HG02798 (cell line): Measurements from ENCODE around the gene LRP4.
A peak's percentile ranks its signal among the peaks of the same experiment; 100 is the strongest.

Experiments
- ATAC-seq: cut with Tn5 transposase; IDR thresholded peaks from one replicate; pipeline ENCODE4 v1.9.1; 2021; ENCODE audit warnings: mild to moderate bottlenecking; ENCODE audit not compliant: unreplicated experiment, poor library complexity

LRP4 gene

DNA sequence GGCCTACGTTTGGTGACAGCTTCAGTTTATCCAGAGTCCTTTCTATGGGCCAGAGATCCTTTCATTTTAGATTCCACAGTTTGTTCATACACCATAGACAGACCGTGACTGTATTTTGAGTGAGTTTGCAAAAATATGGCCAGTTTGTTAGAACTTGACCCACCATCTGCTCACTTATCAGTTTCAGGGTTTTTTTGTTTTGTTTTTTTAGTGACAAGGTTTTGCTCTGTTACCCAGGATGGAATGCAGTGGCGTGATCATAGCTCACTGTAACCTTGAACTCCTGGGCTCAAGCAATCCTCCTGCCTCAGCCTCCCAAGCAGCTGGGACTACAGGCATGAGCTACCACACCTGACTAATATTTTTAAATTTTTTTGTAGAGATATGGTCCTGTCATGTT lies 63.2 kb downstream of the LRP4 start:
- ATAC-seq, result no peak

DNA sequence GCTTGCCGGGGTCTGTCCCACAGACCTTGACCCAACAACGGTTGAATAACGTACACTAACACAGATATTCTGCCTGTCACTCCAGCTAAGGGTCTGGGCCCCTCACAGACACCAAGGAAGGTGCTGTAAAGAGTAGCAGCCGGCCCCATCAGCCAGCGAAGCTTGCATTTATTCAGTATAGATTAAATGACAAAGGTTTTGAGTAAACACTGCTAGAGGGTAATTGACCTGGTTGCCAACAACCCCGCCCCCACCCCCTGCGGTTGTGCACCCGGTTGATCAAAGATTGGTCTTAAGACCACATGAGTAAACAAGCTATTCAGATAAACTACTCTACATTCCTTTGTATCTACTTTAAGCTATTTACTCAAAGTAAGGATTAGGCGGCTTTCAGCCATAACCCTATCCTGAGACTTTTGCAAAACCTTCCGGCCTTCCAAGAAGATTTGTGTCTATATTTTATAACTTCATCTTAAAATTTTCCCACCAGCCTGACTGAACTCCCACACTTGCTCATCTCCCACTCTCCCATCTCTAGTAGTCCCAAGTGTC lies 67.4 kb downstream of the LRP4 start:
- ATAC-seq, result no peak

DNA sequence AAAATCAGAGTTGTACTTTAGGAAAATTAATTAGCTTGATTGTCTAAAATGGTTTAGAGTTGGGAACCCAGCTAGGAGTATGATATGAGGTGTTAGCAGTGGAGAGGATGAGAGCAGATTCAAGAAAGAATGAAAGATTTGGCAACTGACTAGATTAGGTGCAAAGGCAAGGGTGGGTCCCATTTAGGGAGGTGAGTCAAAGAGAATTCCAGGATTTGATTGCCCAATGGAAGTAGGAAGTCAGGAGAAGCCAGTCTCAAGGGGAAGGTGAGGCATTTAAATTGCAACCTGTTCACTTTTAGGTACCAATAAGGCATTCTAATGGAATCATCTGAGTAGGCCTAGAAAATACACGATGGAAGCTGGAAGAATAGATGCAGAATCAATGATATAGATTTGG lies 68.7 kb downstream of the LRP4 start:
- ATAC-seq, result no peak

DNA sequence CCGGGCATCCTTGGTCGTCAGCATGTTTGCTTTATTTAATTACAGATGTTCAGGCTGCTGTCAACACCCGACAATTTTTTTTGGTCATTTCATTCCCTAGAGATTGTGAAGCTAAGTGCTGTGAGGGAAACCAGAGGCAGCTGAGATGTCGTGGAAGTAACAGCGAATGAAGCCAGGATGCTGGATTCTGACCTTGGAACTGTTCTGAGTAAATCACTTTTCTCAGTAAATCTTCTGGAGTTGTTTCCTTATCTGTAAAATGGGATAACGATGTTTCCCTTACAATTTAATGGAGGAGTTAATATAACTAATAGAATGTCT lies 71.9 kb downstream of the LRP4 start:
- peak; percentile 1 for ATAC-seq

DNA sequence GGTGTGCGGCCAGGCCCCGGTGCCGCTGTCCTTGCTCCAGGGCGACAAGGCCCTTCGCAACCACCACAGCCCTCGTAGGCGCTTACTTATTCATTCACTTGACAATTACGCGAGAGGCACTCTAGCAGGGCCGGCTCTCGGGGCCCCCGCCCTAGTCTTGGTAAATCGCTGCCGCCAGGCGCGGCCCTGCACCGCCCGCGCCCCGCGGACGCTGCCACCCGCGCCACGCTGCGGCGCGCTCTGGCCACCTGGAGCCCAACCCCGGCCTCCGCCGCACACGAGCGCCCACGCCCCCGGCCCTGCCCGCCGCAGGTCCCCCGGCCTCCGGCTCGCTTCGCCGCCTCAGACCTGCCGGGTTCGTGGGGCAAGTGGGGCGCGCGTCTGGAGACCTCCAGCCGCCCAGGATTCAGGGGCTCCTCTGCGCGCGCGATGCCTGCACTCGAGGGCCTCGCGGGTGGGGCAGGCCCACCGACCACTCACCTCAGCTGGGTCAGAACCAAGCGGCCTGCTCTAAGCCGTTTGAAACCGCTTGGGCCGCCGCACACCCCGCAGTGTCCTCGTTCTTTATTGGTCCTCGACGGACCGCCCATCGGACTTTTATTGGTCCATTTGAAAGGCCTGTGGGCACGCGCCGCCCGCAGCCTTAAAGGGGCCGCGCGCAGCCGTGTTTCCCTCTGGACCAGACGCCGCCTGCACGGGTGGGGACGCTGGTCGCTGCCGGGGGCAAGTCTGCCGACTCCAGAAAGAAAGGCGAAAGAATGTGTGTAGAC lies 72.4 kb downstream of the LRP4 start, which contains the start of gene CKAP5:
TSS of gene CKAP5 (minus strand) at position 541 of the 770 bp plus-strand sequence. CDS start 25,049 bp downstream, outside the sequence.
- ATAC-seq, result peak; percentile 96

DNA sequence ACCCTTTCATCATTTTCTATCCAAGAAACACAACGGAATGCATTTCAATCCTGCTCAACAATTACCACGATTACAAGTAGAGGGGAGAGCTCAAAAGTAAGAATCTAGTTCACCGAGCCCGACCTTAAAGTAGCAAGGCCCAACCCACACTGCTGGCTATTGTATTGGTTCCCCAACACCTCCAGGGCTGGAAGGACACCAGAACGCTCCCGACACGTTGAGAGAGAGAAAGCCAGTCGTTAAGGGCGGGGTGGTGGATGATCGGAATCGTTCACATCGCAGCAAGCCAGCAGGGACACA lies 73.0 kb downstream of the LRP4 start:
- no peak for ATAC-seq

DNA sequence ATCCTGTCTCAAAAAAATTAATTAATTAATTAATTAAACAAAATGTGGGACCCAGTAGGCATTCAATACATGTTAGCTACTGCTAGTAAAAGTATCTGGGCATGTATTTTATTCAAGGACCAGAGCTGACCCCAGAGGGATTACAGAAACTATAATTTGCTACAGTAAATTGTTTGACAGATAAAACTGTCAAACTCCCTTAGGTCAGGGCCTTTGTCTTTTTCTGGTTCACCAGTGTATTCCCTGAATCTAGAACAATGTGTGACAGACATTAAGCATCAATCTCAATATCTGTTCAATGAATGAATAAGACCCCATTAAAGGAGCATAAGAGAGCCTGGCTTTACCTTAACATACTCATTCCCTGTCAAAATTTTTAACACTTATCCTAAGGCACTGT lies 78.2 kb downstream of the LRP4 start:
- no peak for ATAC-seq

DNA sequence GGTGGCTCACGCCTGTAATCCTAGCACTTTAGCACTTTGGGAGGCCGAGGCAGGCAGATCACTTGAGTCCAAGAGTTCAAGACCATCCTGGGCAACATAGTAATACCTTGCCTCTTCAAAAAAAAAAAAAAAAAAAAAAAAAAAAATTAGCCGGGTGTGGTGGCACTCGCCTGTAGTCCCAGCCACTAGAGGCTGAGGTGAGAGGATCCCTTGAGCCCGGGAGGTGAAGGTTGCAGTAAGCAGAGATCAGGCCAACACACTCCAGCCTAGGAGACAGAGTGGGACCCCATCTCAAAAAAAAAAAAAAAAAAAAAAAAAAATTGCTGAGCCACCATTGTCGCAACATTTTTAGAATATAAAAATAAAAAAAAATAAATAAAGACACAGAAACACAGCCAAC lies 79.8 kb downstream of the LRP4 start:
- ATAC-seq, result no peak

DNA sequence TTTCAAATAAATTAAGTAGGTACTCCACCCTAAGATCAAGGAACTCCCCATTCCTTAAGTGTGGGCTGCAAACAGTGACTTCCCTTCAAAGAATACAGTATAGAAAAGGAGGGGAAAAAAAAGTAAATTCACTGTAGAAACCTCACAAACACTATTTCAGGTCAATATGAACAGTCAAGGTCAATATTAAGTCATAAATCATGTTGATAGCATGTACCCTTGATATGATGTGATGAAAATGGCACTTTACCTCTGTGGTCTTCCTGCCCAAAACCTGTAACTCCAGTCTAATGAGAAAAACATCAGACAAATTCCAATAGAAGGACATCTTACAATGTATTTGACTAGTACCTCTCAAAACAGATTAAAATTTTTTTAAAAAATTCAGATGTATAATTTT lies 80.5 kb downstream of the LRP4 start:
- ATAC-seq, result no peak

DNA sequence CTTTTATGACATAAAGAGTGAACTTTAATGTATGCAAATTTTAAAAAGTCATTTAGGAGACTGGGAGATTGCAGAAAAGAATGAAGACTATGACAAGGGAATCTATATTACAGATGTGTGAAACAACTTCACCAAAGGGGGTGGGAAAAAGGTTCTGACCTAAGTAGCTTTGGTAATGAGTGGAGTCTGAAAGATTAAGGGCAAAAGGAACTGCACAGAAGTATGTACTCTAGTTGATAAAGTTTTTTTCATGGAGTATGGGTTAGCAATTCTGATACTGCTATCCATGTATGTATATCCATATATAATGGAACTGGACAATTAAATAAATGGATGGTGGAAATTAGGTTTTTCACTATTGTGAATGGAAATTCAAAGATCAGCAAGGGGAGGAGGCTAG lies 81.5 kb downstream of the LRP4 start:
- no peak for ATAC-seq

DNA sequence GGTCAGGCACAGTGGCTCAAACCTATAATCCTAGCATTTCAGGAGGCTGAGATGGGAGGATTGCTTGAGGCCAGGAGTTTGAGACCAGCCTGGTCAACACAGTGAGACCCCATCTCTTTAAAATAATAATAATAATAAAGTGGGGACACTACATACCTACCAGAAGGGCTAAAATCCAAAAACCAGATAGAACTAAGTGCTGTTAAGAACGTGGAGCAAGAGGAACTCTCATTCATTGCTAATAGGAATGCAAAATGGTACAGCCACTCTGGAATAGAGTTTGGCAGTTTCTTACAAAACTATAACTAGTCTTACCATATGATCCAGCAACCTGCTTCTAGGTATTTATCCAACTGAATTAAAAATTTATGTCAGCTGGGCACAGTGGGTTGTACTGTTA lies 81.9 kb downstream of the LRP4 start:
- no peak for ATAC-seq

DNA sequence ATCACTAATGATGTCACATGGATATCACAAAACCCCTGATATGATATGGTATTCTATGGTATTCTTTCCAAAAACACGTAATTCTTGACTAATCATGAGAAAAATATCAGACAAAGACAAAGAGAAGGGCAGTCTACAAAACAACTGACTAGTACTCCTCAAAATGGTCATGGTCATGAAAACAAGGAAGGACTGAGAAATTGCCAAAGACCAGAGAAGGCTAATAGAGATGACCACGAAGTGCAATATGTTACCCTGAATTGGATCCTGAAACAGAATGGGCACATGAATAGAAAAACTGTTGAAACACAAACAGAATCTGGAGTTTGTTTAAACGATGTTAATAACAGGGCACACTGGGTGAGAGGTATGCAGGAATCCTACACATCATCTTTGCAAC lies 82.5 kb downstream of the LRP4 start:
- ATAC-seq, result no peak

DNA sequence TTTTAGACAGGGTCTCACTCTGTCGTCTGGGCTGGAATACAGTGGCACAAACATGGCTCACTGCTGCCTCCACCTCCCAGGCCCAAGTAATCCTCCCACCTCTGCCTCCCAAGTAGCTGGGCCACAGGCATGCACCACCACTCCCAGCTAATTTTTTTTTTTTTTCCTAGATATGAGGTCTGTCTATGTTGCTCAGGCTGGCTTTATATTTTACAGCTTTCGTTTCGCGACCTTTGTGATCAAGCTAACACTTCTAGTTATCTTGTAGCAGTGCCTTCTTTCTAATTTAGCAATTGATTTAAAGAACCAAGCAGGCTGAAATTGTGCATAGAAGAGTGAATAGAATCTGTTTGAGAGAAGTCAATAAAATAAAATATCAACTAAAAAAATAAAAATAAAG lies 83.5 kb downstream of the LRP4 start:
- no peak for ATAC-seq

DNA sequence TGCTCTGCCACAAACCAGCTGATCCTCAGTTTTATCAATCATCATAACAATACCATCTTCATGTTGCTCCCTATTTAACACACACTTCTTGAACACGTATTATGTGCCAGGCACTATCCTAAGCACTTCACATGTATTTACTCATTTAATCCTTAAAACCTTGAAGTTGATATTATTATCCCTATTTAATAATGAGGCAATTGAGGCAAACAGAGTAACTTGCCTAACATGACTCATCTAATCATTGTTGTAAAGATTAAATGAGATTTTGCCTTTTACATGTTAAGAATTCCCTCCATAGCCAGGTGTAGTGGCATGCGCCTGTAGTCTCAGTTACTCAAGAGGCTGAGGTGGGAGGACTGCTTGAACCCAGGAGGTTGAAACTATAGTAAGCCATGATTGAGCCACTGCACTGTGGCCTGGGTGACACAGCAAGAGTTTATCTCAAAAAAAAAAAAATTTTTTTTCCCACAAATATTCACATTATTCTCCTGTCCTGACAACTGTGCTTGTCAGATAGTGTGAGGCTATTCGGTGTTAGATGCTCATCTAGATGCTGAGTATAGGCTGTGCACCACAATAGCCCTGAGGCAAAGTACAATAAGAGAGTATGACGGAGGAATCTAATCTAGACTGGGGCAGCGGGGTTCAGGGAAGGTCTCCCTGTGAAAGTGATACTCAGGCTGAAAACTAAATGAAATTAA lies 85.7 kb downstream of the LRP4 start:
- no peak for ATAC-seq

DNA sequence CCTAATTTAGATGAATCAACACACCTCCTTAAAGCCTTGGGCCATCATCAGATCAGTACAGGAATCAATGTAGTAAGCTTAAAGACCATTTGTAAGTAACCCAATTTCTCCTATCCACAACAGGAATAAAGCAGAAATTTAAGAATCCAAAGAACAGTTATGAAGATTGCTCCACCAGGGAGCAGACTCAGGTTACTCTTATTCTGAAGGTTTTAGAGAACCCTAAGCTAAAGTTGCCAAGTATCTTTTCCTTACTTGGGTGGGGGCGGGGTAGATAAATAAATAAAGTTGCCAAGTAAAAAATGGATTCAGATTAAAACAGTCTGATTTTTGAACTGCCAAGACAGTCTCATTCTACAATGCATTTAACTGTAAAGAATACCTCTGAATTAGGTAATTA lies 90.4 kb downstream of the LRP4 start:
- no peak for ATAC-seq

DNA sequence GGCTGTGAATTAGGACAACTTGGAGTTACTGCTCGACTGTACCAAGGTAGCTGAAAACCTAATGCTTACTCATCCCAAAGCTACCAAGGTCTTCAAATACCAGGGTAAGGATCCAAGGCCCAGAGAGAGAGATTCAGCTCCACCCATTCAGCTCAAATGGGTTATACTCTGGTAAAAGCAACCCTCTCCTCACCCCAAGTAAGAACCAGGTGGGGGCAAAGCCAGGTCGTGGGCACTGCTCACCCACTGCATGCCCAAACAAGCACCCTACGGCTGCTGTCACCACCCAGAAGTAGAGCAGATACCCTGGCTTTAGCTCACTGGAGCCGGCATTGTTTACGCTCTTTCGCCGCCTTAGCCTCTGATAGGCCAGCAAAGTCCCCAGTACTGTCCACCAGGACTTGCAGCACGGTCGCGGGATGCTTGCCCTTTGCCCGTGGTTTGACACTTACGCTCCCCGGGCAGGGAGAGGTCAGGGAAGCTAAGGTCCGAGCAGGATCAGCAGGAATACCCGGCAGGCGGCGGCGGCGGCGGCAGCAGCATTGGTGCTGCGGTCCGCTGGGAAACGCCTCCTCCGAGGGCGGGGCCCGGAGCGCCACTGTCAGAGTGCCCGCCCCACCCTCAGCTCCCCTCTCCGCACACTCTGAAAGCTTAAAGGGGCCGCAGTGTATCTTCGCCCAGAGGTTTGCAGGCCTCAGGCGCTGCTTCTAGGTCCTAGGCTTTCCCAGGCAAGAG lies 91.9 kb downstream of the LRP4 start:
- ATAC-seq, result peak; percentile 98

DNA sequence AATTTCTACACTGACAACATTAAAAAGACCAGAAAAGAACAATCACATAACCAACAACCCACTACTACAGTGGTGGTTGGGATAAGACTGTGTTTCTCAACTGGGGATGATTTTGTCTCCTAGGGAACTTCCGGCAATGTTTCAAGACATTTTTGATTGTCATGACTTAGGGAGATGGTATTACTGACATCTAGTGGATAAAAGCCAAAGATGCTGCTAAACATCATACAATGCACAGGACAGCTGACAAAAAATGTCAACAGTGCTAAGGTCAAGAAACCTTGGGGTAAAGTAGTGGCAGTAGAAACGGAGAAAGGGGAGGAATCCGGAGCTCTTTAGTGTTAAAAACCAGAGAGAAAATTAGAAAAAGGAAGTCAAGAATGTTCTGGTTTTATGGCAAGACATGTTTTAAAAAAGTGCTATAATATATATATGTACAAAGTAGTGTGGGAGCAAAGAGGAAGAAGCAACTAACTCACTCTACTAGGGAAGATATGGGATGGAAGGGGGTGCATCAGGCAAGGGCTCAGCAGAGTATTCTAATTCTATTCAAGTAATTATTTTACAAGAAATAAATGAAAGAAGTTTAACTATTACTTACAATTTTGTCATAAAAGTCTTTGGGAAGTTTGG lies 109.4 kb downstream of the LRP4 start:
- no peak for ATAC-seq
